ENCODE measurements around the gene ADIRF.
"Not testable (repeated sequence)": the region's sequence is repeated elsewhere in the genome, so short reads cannot be mapped to it uniquely, and the experiment has no call there.

The ADIRF gene

DNA sequence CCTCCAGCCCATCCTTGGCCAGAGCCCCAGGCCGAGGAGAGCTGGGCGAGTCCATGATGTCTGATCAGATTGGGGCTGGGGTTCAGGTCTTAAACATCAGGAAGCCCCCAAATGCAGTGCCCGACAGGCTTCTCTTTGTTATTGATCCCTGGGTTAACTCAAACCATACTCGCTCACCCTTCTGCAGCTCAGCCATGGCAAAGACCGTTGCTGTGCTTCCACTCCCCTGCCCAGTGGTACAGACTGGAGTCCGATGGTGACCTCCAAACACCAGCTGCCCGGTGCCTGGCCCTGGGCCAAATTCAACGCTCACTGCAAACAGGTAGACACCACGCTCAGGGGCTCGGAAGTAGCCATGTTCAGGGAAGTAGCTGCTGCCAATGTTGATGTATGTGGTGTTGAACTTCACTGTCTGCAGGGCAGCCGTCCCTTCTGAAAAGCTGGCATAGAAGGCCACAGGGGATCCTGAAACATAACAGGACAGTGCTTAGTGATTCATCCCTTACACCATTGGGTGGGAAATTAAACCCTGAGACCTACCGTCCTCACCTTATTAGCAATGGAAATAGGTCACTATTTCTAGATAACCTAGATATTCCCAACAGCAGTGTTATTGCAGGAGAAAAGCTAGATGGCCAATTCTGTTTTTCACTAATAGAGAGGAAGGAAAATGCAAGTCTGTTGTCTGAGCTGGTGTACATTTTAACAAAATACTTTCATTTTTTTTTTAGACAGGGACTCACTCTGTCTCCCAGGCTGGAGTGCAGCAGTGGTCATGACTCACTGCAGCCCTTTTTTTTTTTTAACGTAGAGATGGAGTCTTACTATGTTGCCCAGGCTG, 31.4 kb upstream of the ADIRF start:
- in situ Hi-C loops (cut with MboI; ENCODE audit: low pct_unique_long_range_greater_than_20kb, low sequenced_read_pairs, unreplicated experiment) = no loop called here
- TF ChIP-seq, protein P1, sequence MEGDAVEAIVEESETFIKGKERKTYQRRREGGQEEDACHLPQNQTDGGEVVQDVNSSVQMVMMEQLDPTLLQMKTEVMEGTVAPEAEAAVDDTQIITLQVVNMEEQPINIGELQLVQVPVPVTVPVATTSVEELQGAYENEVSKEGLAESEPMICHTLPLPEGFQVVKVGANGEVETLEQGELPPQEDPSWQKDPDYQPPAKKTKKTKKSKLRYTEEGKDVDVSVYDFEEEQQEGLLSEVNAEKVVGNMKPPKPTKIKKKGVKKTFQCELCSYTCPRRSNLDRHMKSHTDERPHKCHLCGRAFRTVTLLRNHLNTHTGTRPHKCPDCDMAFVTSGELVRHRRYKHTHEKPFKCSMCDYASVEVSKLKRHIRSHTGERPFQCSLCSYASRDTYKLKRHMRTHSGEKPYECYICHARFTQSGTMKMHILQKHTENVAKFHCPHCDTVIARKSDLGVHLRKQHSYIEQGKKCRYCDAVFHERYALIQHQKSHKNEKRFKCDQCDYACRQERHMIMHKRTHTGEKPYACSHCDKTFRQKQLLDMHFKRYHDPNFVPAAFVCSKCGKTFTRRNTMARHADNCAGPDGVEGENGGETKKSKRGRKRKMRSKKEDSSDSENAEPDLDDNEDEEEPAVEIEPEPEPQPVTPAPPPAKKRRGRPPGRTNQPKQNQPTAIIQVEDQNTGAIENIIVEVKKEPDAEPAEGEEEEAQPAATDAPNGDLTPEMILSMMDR (IDR thresholded peaks at IDR 0.05; ENCODE audit: extremely low read depth, insufficient read depth, missing control alignments) = peak; percentile 3
- no peak for DNase-seq (ENCODE audit: low spot score)

DNA sequence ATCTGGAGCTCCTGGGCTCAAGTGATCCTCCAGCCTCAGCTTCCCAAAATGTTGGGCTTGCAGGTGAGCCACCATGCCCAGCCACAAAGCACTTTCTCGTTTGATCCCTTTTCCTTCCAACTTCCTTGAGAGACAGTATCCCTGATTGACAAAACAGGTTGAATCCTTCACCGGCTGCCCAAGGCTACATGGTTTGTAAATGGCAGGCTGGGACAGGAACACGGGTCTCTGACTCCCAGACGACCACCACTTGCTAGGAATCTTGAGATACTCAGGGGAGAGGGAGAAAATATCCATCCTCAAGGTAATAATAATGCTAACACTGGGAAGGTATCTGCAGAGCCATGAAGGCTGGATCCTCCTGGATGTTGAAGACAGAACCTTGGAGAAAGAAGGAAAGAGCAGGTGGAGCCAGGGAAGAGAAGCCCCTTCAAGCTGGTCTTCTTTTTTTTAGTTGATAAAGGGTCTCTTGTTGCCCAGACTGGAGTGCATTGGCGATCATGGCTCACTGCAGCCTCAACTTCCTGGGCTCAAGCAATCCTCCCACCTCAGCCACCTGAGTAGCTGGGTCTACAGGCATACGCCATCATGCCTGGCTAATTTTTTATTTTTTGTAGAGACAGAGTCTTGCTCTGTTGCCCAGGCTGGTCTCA, 30.7 kb upstream of the ADIRF start:
- DNase-seq (ENCODE audit: low spot score) = no peak
- TF ChIP-seq, protein P1 (IDR thresholded peaks at IDR 0.05; ENCODE audit: extremely low read depth, insufficient read depth, missing control alignments) = no peak
- in situ Hi-C loops (cut with MboI; ENCODE audit: low pct_unique_long_range_greater_than_20kb, low sequenced_read_pairs, unreplicated experiment) = no loop called here

DNA sequence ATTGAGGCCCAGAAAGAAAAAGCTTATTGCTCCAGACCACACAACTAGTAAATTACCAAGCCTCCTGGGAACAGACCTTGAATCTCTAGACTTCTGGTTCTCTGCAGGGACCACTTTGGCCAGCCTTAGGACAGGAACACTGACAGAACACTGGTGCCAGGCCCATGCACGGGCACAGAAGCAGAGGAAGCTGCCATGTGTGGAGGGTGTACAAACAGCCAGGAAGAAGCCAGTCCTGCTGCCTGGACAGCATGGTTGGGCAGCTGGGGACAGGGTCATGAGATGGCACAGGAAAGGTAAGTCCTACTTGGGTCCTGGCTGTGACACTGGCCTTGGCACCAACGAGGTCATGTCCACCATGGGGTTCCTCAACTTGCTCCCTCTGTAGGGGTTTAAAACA, 30.0 kb upstream of the ADIRF start:
- in situ Hi-C loops (cut with MboI; ENCODE audit: low pct_unique_long_range_greater_than_20kb, low sequenced_read_pairs, unreplicated experiment) = no loop called here
- TF ChIP-seq, protein P1 (IDR thresholded peaks at IDR 0.05; ENCODE audit: extremely low read depth, insufficient read depth, missing control alignments) = no peak
- DNase-seq (ENCODE audit: low spot score) = no peak

DNA sequence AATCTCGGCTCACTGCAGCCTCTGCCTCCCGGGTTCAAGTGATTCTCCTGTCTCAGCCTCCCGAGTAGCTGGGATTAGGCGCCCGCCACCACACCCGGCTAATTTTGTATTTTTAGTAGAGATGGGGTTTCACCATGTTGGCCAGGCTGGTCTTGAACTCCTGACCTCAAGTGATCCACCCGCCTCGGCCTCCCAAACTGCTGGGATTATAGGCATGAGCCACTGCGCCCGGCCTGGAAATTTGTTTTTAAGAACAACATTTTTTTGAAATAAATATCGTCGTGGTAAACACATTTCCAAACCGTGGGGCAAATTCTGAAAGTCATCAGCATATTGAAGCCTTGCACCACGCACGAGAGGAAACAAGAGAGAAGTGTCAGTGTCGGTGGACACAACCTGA, 28.2 kb upstream of the ADIRF start:
- DNase-seq (ENCODE audit: low spot score); in situ Hi-C loops (cut with MboI; ENCODE audit: low pct_unique_long_range_greater_than_20kb, low sequenced_read_pairs, unreplicated experiment): not testable (repeated sequence)

DNA sequence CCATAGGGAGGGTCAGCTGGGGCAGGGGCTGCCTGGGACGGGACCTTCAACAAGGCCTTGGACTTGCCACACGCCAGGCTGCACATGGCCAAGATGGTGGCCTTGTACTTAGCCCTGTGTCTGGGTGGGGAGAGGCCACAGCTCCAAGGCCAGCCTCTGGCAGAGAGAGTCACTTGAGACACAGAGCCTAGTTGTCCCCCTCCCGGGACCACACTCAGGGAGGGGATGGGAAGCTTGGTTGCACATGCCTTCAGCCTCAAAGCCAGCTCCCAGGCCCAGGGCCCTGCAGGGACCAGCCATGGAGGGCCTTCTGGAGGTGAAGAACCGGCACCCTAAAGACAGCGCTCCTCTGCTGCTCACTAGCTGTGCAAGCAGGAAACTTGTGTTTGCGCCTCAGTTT, 27.6 kb upstream of the ADIRF start:
- in situ Hi-C loops (cut with MboI; ENCODE audit: low pct_unique_long_range_greater_than_20kb, low sequenced_read_pairs, unreplicated experiment) = no loop called here
- DNase-seq (ENCODE audit: low spot score) = no peak
- TF ChIP-seq, protein P1 (IDR thresholded peaks at IDR 0.05; ENCODE audit: extremely low read depth, insufficient read depth, missing control alignments) = no peak

DNA sequence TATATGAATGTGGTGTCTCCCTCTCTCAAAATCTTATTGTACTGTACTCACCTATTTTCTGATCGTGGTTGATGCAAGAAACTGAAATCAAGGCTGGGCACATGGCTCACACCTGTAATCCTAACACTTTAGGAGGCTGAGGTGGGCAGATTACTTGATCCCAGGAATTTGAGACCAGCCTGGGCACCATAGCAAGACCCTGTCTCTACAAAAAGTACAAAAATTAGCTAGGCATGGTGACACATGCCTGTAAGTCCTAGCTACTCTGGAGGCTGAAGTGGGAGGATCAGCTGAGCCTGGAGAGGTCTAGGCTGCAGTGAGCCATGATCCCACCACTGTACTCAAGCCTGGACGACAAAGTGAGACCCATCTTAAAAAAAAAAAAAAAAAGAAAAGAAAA, 26.9 kb upstream of the ADIRF start:
- TF ChIP-seq, protein P1 (IDR thresholded peaks at IDR 0.05; ENCODE audit: extremely low read depth, insufficient read depth, missing control alignments) = no peak
- in situ Hi-C loops (cut with MboI; ENCODE audit: low pct_unique_long_range_greater_than_20kb, low sequenced_read_pairs, unreplicated experiment) = no loop called here
- no peak for DNase-seq (ENCODE audit: low spot score)

DNA sequence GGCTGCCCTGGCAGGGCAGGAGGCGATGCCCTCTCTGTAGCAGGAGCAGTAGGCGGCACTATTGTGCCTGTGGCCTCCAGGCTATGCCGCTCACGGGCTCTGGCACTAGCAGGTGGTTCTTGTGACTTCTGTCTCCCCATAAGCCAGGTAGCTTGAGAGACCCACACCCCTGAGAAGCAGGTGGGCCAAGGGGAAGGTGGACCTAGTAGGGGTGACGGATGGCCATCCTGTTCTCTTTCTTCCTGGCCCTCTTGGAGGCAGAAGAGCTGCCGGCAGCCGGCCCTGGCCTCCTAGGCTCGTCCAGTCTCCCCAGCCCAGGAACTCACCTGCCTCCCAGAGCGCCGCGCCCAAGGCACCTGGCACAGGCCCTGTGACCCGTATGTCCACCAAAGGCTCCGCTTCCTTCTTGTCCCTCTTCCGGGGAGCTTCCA, 26.3 kb upstream of the ADIRF start:
- TF ChIP-seq, protein P1 (IDR thresholded peaks at IDR 0.05; ENCODE audit: extremely low read depth, insufficient read depth, missing control alignments) = no peak
- in situ Hi-C loops (cut with MboI; ENCODE audit: low pct_unique_long_range_greater_than_20kb, low sequenced_read_pairs, unreplicated experiment) = no loop called here
- no peak for DNase-seq (ENCODE audit: low spot score)
